Fibroblast of lung (primary cell): ENCODE measurements around the gene PEX5. TPM values are rescaled to one million over a fixed set of nuclear protein-coding genes. Genes with fewer than 3 reads are reported as not detected.

Source experiments
- DNase-seq, 2 donors: peaks; one replicate each; pipeline versions ENCODE4 v3.0.0 to v3.0.0-alpha.2; 2010; ENCODE audit warnings: low read depth in 2 of 2
- H2AFZ ChIP-seq: 2 replicates; pipeline ENCODE4 v1.5.1; 2012; ENCODE audit warnings: low read length, control low read depth, inconsistent platforms
- H3K27ac ChIP-seq: 2 replicates; pipeline ENCODE4 v1.5.1; 2011; ENCODE audit warnings: low read length, control low read depth; ENCODE audit not compliant: insufficient read depth
- H3K27me3 ChIP-seq: 2 replicates; pipeline ENCODE4 v1.5.1; 2011; ENCODE audit warnings: mild to moderate bottlenecking, low read length; ENCODE audit not compliant: control insufficient read depth, insufficient read depth
- H3K36me3 ChIP-seq: 2 replicates; pipeline ENCODE4 v1.5.1; 2011; ENCODE audit warnings: low read length; ENCODE audit not compliant: control insufficient read depth, insufficient read depth
- H3K4me1 ChIP-seq: 2 replicates; pipeline ENCODE4 v1.5.1; 2011; ENCODE audit warnings: low read length; ENCODE audit not compliant: control insufficient read depth, insufficient read depth; ENCODE audit errors: extremely low read depth
- H3K4me2 ChIP-seq: 2 replicates; pipeline ENCODE4 v1.5.1; 2011; ENCODE audit warnings: low read length, control low read depth; ENCODE audit not compliant: insufficient read depth; ENCODE audit errors: extremely low read depth
- H3K4me3 ChIP-seq, 4 experiments: fragments of 200-600 bp in 1 of 4; sonication (generic) in 1 of 4; replicated peaks in 1 of 4; 2 replicates each; pipeline ENCODE4 v1.5.1; 2011 to 2016; ENCODE audit warnings: low read length in 4 of 4, low read depth in 3 of 4, mild to moderate bottlenecking in 3 of 4, control low read depth in 2 of 4, inconsistent platforms in 1 of 4, mixed read lengths in 1 of 4; ENCODE audit not compliant: insufficient read depth in 1 of 4; ENCODE audit errors: control extremely low read depth in 1 of 4
- H3K79me2 ChIP-seq: 2 replicates; pipeline ENCODE4 v1.5.1; 2012; ENCODE audit warnings: mild to moderate bottlenecking, low read length, inconsistent platforms; ENCODE audit not compliant: control insufficient read depth, insufficient read depth
- H3K9ac ChIP-seq: 2 replicates; pipeline ENCODE4 v1.5.1; 2011; ENCODE audit warnings: mild to moderate bottlenecking, low read length, control low read depth; ENCODE audit not compliant: insufficient read depth
- H3K9me3 ChIP-seq: 2 replicates; pipeline ENCODE4 v1.5.1; 2012; ENCODE audit warnings: low read depth, low read length; ENCODE audit not compliant: control insufficient read depth, insufficient read depth
- H4K20me1 ChIP-seq: 2 replicates; pipeline ENCODE4 v1.5.1; 2011; ENCODE audit warnings: low read length; ENCODE audit not compliant: control insufficient read depth, insufficient read depth; ENCODE audit errors: extremely low read depth
- CTCF ChIP-seq, 2 donors: IDR thresholded peaks in 1 of 2; conservative IDR thresholded peaks in 1 of 2; 1 replicate in 1 of 2; 2 replicates in 1 of 2; pipeline ENCODE4 v1.5.1; 2011 to 2012; ENCODE audit warnings: low read length in 2 of 2, control low read depth in 1 of 2, inconsistent platforms in 1 of 2, low read depth in 1 of 2, mild to moderate bottlenecking in 1 of 2
- EZH2 ChIP-seq: IDR thresholded peaks from 2 replicates; pipeline ENCODE4 v1.5.1; 2012; ENCODE audit warnings: low read length, control low read depth, mild to moderate bottlenecking; ENCODE audit errors: missing control alignments
- polyA plus RNA-seq, 2 donors: library from polyadenylated mRNA; depleted of rRNA in 1 of 2; stranded (reverse) in 1 of 2; unstranded in 1 of 2; fragments of >200 nt; gene quantifications; 2 replicates each; pipeline ENCODE4 v1.2.1, GENCODE V29; 2011 to 2012; ENCODE audit warnings: missing spikeins in 1 of 2
- total RNA-seq: library from RNA; depleted of rRNA; stranded (reverse); fragments of >200 nt; gene quantifications from 2 replicates; pipeline ENCODE4 v1.2.1, GENCODE V29; 2014

Gene PEX5
- total and polyA plus RNA-seq, 2 donors (not counting 1 experiment from before 2014, with no cell fraction given), result 18.7 to 23.3 TPM

DNA sequence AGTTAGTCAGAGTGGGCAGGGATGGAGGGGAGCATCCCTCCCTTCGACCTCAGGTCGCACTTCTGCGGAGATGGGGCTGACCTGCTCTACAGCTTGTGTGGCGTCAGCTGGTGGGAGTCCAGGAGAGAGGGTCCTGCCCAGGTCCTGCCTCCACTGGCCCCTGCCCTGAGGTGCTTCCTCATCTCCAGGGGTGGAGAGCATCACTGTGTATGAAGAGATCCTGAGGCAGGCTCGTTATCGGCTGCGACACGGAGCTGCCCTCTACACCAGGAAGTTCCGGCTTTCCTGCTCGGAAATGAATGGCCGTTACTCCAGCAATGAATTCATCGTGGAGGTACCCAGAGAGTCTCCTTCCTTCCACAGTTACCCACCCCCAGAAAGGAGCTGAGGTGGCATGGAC is 39.1 kb upstream of the PEX5 start:
- TF ChIP-seq EZH2 (no peak), CTCF (conservative IDR thresholded peaks at IDR 0.05 in 1 of 2, IDR thresholded peaks at IDR 0.05 in 1 of 2; ENCODE audit: low read depth in 1 of 2, low read length in 2 of 2) (no peak)
- Histone ChIP-seq H3K4me1 (no peaks in the 10 kb centered on the region), H3K4me2 (no peak overlapping the region), H4K20me1 (no peaks in the 10 kb centered on the region), H3K36me3 (no peaks in the 10 kb centered on the region), H2AFZ (no peak overlapping the region), H3K4me3 (no peak overlapping the region), H3K9me3 (no peaks in the 10 kb centered on the region), H3K9ac (no peak overlapping the region), H3K27ac (no peak overlapping the region), H3K79me2 (no peaks in the 10 kb centered on the region), H3K27me3 (no peaks in the 10 kb centered on the region)
- no peak for DNase-seq

GRCh38 chr12:7150841-7151240 is 38.6 kb upstream of the PEX5 start:
- Histone ChIP-seq H4K20me1 (no peaks in the 10 kb centered on the region), H3K4me2 (no peak overlapping the region), H3K27ac (no peak overlapping the region), H3K36me3 (no peaks in the 10 kb centered on the region), H2AFZ (no peak overlapping the region), H3K79me2 (no peaks in the 10 kb centered on the region), H3K4me1 (no peaks in the 10 kb centered on the region), H3K4me3 (no peak overlapping the region), H3K9ac (no peak overlapping the region), H3K9me3 (no peaks in the 10 kb centered on the region), H3K27me3 (no peaks in the 10 kb centered on the region)
- TF ChIP-seq CTCF (conservative IDR thresholded peaks at IDR 0.05 in 1 of 2, IDR thresholded peaks at IDR 0.05 in 1 of 2; ENCODE audit: low read depth in 1 of 2, low read length in 2 of 2) (no peak), EZH2 (no peak)
- DNase-seq, result no peak

DNA sequence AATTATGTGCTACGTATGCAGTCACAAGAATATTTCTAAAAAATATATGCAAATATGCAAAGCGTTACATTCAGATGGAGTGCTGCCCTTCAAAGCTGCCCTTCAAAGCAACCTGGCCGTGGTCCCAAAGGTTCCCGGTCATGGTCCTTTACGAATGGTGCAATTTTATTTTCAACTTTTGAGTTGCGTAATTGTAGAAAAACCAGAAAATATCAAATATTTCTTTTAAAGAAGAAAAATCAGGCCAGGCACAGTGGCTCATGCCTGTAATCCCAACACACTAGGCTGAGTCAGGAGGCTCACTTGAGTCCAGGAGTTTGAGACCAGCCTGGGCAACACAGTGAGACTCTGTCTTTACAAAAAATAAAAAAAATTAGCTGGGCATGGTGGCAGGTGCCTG is 38.0 kb upstream of the PEX5 start:
- Histone ChIP-seq H3K79me2 (no peaks in the 10 kb centered on the region), H3K9ac (no peak overlapping the region), H3K36me3 (no peaks in the 10 kb centered on the region), H2AFZ (no peak overlapping the region), H3K9me3 (no peaks in the 10 kb centered on the region), H3K27me3 (no peaks in the 10 kb centered on the region), H3K4me2 (no peak overlapping the region), H3K4me1 (no peaks in the 10 kb centered on the region), H3K4me3 (no peak overlapping the region), H3K27ac (no peak overlapping the region), H4K20me1 (no peaks in the 10 kb centered on the region)
- no peak for DNase-seq
- TF ChIP-seq CTCF (conservative IDR thresholded peaks at IDR 0.05 in 1 of 2, IDR thresholded peaks at IDR 0.05 in 1 of 2; ENCODE audit: low read depth in 1 of 2, low read length in 2 of 2) (no peak), EZH2 (no peak)
